ENCODE data around the gene DDX21. TPM values are rescaled to one million over a fixed set of nuclear protein-coding genes. Genes with fewer than 3 reads are reported as not detected.

Gene DDX21
- total and polyA plus RNA-seq, 9 of the 15 experiments (the other 6 are each of a cell fraction or from before 2014, with no cell fraction given): 143 to 365 (median 281) TPM

- TF ChIP-seq ZBTB11 (CRISPR knock-in tag; IDR thresholded peaks at IDR 0.05) (peak in 2 of 3 experiments; percentile 84 to 97; a peak in 5 of 6 replicates), ZNF696 (CRISPR knock-in tag; conservative IDR thresholded peaks at IDR 0.05) (no peak), MEIS2 (IDR thresholded peaks at IDR 0.05; ENCODE audit: partially characterized antibody) (no peak), SNAPC5 (CRISPR knock-in tag; IDR thresholded peaks at IDR 0.05) (no peak), SMARCC2 (IDR thresholded peaks at IDR 0.05; ENCODE audit: low read depth) (0 out of 2 replicates have a peak, but pooled peaks have one; percentile 62), MIER1 (IDR thresholded peaks at IDR 0.05; ENCODE audit: low read depth) (no peak), ZNF512 (tag; IDR thresholded peaks at IDR 0.05) (no peak), ILF3 (IDR thresholded peaks at IDR 0.05; ENCODE audit: borderline replicate concordance) (no peak; the same call in 1 of the 2 replicates), HEY1 (CRISPR knock-in tag; IDR thresholded peaks at IDR 0.05; ENCODE audit: borderline replicate concordance) (no peak), UBTF (IDR thresholded peaks at IDR 0.05; ENCODE audit: borderline replicate concordance in 1 of 2, low read depth in 2 of 2, low read length in 2 of 2) (peak in 1 of 2 experiments; percentile 73; a peak in 2 of 4 replicates), FUS (optimal IDR thresholded peaks at IDR 0.05; ENCODE audit: low read depth, low read length) (no peak), BRD4 (IDR thresholded peaks at IDR 0.05) (peak; percentile 60), NR2C2 (CRISPR knock-in tag; IDR thresholded peaks at IDR 0.05) (peak; percentile 23; the same call in 1 of the 2 replicates), NR2C2 (tag; IDR thresholded peaks at IDR 0.05) (peak; percentile 96), RFX7 (CRISPR knock-in tag; IDR thresholded peaks at IDR 0.05) (no peak), ARID3A (IDR thresholded peaks at IDR 0.05; ENCODE audit: borderline replicate concordance, low read depth, low read length) (0 out of 2 replicates have a peak, but pooled peaks have one; percentile 46), NCOR1 (IDR thresholded peaks at IDR 0.05) (peak; percentile 57; the same call in 1 of the 2 replicates)
Observed at GRCh38 chr10:68955832-68956532, at the start of gene DDX21 (continued).

Measured in K562 (cell line).